Heart right ventricle (tissue), 16 donors: Measurements from ENCODE around the gene MLYCD. TPM values are rescaled to one million over a fixed set of nuclear protein-coding genes. Genes with fewer than 3 reads are reported as not detected.

Source experiments
- ATAC-seq, 8 donors: fragments of 200-7000 bp; cut with Tn5 transposase; one replicate each; pipeline ENCODE4 v1.9.1; 2020; ENCODE audit warnings: mild to moderate bottlenecking in 8 of 8, moderate library complexity in 8 of 8, moderate number of reproducible peaks in 1 of 8
- DNase-seq, 2 donors: peaks; one replicate each; pipeline ENCODE4 v3.0.0-alpha.2; 2020
- H3K27ac ChIP-seq, 10 donors: fragments of 200-600 bp; sonication (generic) in 2 of 10; one replicate each; pipeline versions ENCODE4 v1.5.0 to v1.8.0; 2020 to 2022; ENCODE audit warnings: mild to moderate bottlenecking in 3 of 10
- H3K27me3 ChIP-seq, 7 donors: fragments of 200-600 bp; one replicate each; pipeline ENCODE4 v1.8.0; 2021 to 2022; ENCODE audit warnings: mild to moderate bottlenecking in 2 of 7
- H3K36me3 ChIP-seq, 9 donors: fragments of 200-600 bp; sonication (generic) in 1 of 9; one replicate each; pipeline versions ENCODE4 v1.5.0 to v1.8.0; 2020 to 2022; ENCODE audit warnings: mild to moderate bottlenecking in 2 of 9
- H3K4me1 ChIP-seq, 9 donors: fragments of 200-600 bp; sonication (generic) in 1 of 9; one replicate each; pipeline versions ENCODE4 v1.5.0 to v1.8.0; 2020 to 2022; ENCODE audit warnings: mild to moderate bottlenecking in 4 of 9
- H3K4me3 ChIP-seq, 10 donors: fragments of 200-600 bp; sonication (generic) in 2 of 10; one replicate each; pipeline versions ENCODE4 v1.5.0 to v1.8.0; 2020 to 2022; ENCODE audit warnings: mild to moderate bottlenecking in 7 of 10, moderate library complexity in 2 of 10
- H3K9me3 ChIP-seq, 11 donors: fragments of 200-600 bp in 10 of 11; sonication (generic) in 2 of 11; one replicate each; pipeline versions ENCODE4 v1.5.0 to v1.8.0; 2013 to 2022; ENCODE audit warnings: mild to moderate bottlenecking in 2 of 11, control low read depth in 1 of 11, moderate library complexity in 1 of 11
- WGBS, 2 donors: extraction: QIAGEN DNeasy Blood & Tissue Kit; methylation state at CpG; one replicate each; pipeline ENCODE4 v1.1.7; 2013; ENCODE audit warnings: inconsistent platforms in 1 of 2; 5-methylcytosine and 5-hydroxymethylcytosine counted together
- intact Hi-C, 10 donors: fragments of 100-400 bp; cut with DNase I; formaldehyde crosslinking; loops; one replicate each; pipeline versions ENCODE4 v1.11.1 to v1.14.2; 2022
- polyA plus RNA-seq, 2 donors: library from polyadenylated mRNA; stranded (reverse); fragments of 200-250 nt; gene quantifications; one replicate each; pipeline ENCODE4 v1.2.3, GENCODE V29; 2013
- total RNA-seq, 10 donors: library from RNA; stranded (reverse); fragmentation: NEBNext Ultra II Directional in 3 of 10; extraction: Animal tissue kit (Norgen Biotek cat#: 25700) in 3 of 10; gene quantifications; one replicate each; pipeline versions ENCODE4 v1.2.1 to v1.2.4, GENCODE V29; 2021 to 2023
- TF ChIP-seq, protein P1 (sequence below), 9 donors: fragments of 200-600 bp; sonication (generic) in 2 of 9; IDR thresholded peaks; one replicate each; pipeline versions ENCODE4 v1.5.0 to v1.8.0; 2021 to 2022; ENCODE audit warnings: antibody characterized with exemption in 9 of 9, mild to moderate bottlenecking in 5 of 9, moderate library complexity in 1 of 9
- donor health status: Arrhythmogenic right ventricular cardiomyopathy.
- donor health status: ischemic (EF 13 %, LVEDD 7.1; RV severe dilation, severe dysfunction).
- donor health status: healthy with polysubstance abuse.
- donor health status: DM: no; HTN: yes; CAD: no.
- donor health status: DM: no; HTN: no; CAD: no.
- donor health status: ischemic (EF 25% LVEDD 6.9; RV normal size, moderate dysfunction).
- donor health status: ischemic (EF 25% LVEDD 5.7; RV mildly dilated, moderate dysfunction).
- donor health status: healthy.
- donor health status: DM: yes; HTN: yes; CAD: no.
- donor health status: Ischemic cardiomyopathy.
- donor health status: ischemic (EF 35%, LVEDD 5.7; RV mildly dilated, moderate dysfunction).
- donor health status: nonischemic (EF 11% LVEDD 7.7; RV severe dilation, severe dysfunction).
- donor health status: DM: yes; HTN: yes; CAD: no.
- donor health status: PGD.
- donor health status: ischemic (EF 29% LVEDD 5.4; RV normal size, mild dysfunction).
- donor health status: nonischemic (EF 23%, LVEDD 6.1; RV moderate dilation, normal function).

The MLYCD gene
- total and polyA plus RNA-seq, 12 donors = 13.5 to 58.0 (median 38.6) TPM

DNA sequence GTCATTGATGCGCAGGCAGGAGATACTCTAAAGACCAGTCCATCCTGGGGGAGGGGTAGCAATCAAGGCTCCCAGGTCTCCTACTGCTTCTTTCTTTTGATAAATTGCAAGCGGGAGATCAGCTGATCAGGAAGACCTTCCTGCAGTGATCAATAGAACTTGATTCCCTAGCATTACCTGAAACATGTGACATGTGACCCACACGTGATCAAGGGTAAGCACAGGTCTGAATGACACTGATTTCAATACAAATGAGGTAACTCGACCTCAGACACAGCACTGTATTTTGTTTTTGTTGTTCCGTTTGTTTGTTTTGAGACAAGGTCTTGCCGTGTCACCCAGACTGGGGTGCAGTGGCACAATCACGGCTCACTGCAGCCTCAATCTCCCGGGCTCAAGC, 39.6 kb upstream of the MLYCD start:
- ATAC-seq = no peak
- intact Hi-C loops = no loop called here

DNA sequence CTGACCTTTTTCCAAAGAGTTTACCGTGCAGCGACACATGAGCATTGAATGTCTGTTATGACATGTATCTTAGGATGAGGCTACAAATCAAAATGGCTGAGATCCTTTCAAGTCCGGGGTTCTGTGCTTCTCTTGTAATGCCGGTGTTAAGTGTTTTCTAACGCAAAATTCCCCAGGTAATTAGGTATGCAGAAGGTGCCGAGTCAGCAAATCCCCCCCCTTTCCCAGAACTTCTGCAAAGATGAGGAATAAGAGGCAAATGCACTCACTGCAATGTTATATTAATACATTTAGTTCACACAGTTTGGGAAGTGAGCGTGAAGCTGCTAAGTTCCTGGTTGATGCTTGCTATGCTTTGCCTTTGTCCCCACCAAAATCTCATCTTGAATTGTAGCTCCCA, 36.3 kb upstream of the MLYCD start:
- H3K36me3 ChIP-seq = no peaks in the 10 kb centered on the region
- H3K9me3 ChIP-seq = peaks cover 0 to 5% (median 0%) of the 10 kb centered on the region in 11 donors
- DNase-seq (no peak), ATAC-seq (no peak)
- H3K4me1 ChIP-seq = no peaks in the 10 kb centered on the region
- intact Hi-C loops = no loop called here
- H3K4me3 ChIP-seq = no peak overlapping the region
- H3K27ac ChIP-seq = no peak overlapping the region
- TF ChIP-seq, protein P1, sequence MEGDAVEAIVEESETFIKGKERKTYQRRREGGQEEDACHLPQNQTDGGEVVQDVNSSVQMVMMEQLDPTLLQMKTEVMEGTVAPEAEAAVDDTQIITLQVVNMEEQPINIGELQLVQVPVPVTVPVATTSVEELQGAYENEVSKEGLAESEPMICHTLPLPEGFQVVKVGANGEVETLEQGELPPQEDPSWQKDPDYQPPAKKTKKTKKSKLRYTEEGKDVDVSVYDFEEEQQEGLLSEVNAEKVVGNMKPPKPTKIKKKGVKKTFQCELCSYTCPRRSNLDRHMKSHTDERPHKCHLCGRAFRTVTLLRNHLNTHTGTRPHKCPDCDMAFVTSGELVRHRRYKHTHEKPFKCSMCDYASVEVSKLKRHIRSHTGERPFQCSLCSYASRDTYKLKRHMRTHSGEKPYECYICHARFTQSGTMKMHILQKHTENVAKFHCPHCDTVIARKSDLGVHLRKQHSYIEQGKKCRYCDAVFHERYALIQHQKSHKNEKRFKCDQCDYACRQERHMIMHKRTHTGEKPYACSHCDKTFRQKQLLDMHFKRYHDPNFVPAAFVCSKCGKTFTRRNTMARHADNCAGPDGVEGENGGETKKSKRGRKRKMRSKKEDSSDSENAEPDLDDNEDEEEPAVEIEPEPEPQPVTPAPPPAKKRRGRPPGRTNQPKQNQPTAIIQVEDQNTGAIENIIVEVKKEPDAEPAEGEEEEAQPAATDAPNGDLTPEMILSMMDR (IDR thresholded peaks at IDR 0.05) = no peak
- peaks cover 0 to 3% (median 0%) of the 10 kb centered on the region in 7 donors for H3K27me3 ChIP-seq
- 86 to 89% methylated on average over 7 of the region's 7 CpGs for WGBS, 2 donors

More for the DNA sequence above, 39.6 kb upstream of the MLYCD start:
- Histone ChIP-seq H3K27ac (no peak overlapping the region), H3K9me3 (no peaks in the 10 kb centered on the region), H3K36me3 (no peaks in the 10 kb centered on the region), H3K27me3 (no peaks in the 10 kb centered on the region), H3K4me1 (no peaks in the 10 kb centered on the region), H3K4me3 (no peak overlapping the region)
- TF ChIP-seq, protein P1 (IDR thresholded peaks at IDR 0.05) = no peak
- no peak for DNase-seq
- 77 to 78% methylated on average over 8 of the region's 8 CpGs for WGBS, 2 donors

DNA sequence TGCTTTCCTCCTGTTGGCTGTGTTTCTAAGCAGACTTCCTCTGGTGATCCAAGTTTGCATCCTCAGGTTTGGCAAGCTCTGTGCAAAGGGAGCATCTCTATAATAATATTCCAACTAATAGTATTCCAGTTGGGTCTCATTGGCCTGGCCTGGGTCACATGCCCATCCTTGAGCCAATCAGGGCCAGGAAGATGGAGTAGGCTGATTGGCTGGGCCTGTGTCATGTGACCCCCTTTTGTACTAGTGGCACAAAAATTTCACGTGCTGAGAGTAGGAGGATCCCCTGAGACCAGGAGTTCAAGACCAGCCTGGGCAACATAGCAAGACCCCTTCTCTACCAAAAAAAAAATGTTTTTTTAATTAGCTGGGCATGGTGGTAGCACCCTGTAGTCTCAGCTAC, 35.2 kb upstream of the MLYCD start:
- H3K4me3 ChIP-seq = no peak overlapping the region
- TF ChIP-seq, protein P1 (IDR thresholded peaks at IDR 0.05) = no peak
- peaks cover 0 to 3% (median 0%) of the 10 kb centered on the region in 7 donors for H3K27me3 ChIP-seq
- no peaks in the 10 kb centered on the region for H3K4me1 ChIP-seq
- ATAC-seq (no peak), DNase-seq (no peak)
- no peaks in the 10 kb centered on the region for H3K36me3 ChIP-seq
- H3K27ac ChIP-seq = no peak overlapping the region
- WGBS, 2 donors = 74 to 90% methylated on average over 1 of the region's 1 CpG
- H3K9me3 ChIP-seq = peaks cover 0 to 5% (median 0%) of the 10 kb centered on the region in 11 donors
- intact Hi-C loops = no loop called here

DNA sequence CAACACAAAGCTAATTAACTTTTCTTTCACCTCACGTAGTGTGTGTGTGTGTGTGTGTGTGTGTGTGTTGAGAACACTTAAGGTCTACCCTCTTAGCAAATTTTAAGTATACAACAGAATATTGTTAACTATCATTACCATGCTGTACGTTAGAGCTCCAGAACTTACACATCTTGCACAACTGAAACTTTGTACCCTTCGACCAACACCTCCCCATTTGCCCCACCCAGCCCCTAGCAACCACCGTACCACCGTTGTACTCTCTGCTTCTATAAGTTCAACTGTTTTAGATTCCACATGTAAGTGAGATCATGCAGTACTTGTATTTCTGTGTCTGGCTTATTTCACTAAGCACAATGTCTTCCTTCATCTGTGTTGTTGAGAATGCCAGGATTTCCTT, 28.1 kb upstream of the MLYCD start:
- no peak overlapping the region for H3K27ac ChIP-seq
- intact Hi-C loops = loop anchor here in 1 of 10 donors (10.0 kb wide), 1 partner anchor 46 kb away; no protein-coding TSS in a partner anchor
- H3K36me3 ChIP-seq = no peaks in the 10 kb centered on the region
- TF ChIP-seq, protein P1 (IDR thresholded peaks at IDR 0.05) = no peak
- H3K9me3 ChIP-seq = peaks cover 0 to 5% (median 0%) of the 10 kb centered on the region in 11 donors
- H3K27me3 ChIP-seq = peaks cover 0 to 21% (median 5%) of the 10 kb centered on the region in 7 donors
- H3K4me1 ChIP-seq = no peaks in the 10 kb centered on the region
- DNase-seq (no peak), ATAC-seq (no peak)
- 59 to 72% methylated on average over 5 of the region's 5 CpGs for WGBS, 2 donors
- no peak overlapping the region for H3K4me3 ChIP-seq
